ENCODE results near the gene TBC1D24. TPM values are rescaled to one million over a fixed set of nuclear protein-coding genes. Genes with fewer than 3 reads are reported as not detected.

TBC1D24 gene
- total and polyA plus RNA-seq, 9 of the 15 experiments (the other 6 are each of a cell fraction or from before 2014, with no cell fraction given) = 1.7 to 22.6 (median 7.2) TPM

DNA sequence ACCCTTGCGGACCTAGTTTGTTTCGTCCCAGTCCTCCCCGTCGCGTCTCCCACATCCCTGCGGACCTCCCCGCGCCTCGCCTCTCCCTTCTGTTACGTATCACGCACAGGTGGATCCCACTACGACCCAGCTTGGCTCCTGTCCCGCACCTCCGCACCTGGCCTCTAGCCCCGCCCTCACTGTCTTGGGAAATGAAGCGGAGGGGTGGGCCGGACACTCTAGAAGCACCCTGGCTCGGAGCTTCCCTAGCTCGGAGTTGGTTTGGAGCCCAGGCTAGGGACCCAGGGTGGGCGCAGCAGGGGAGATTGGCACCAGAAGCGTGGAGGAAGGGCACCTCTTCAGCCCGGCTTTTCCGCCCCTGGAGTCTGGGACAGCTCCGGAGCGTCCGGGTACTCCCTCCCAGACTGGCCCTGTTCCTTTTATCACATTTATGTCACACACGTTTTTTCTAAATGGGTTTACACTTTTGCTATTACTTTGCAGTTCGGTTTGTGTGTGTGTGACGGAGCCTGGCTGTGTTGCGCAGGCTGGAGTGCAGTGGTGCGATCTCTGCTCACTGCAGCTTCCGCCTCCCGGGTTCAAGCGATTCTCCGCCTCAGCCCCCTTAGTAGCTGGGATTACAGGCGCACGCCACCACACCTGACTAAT lies 57.7 kb downstream of the TBC1D24 start (continued):
- TF ChIP-seq KLF16 (IDR thresholded peaks at IDR 0.05) (no peak), NR1H2 (CRISPR knock-in tag; IDR thresholded peaks at IDR 0.05) (no peak), USF1 (CRISPR knock-in tag; IDR thresholded peaks at IDR 0.05) (no peak), MECOM (CRISPR knock-in tag; IDR thresholded peaks at IDR 0.05) (no peak), EP300 (IDR thresholded peaks at IDR 0.05; ENCODE audit: low read length) (no peak), BCL6 (CRISPR knock-in tag; IDR thresholded peaks at IDR 0.05) (no peak), ZKSCAN1 (IDR thresholded peaks at IDR 0.05; ENCODE audit: low read depth, low read length) (no peak), SOX6 (IDR thresholded peaks at IDR 0.05) (no peak), NRF1 (conservative IDR thresholded peaks at IDR 0.05 in 1 of 2, IDR thresholded peaks at IDR 0.05 in 1 of 2) (peak; percentile 86 to 88), ARID3A (IDR thresholded peaks at IDR 0.05; ENCODE audit: borderline replicate concordance, low read depth, low read length) (no peak), ZNF175 (CRISPR knock-in tag; IDR thresholded peaks at IDR 0.05; ENCODE audit: low read depth) (no peak), PTTG1 (tag; IDR thresholded peaks at IDR 0.05; ENCODE audit: low read depth) (no peak), SAFB (IDR thresholded peaks at IDR 0.05; ENCODE audit: borderline replicate concordance, low read depth, low read length) (no peak), NCOA1 (IDR thresholded peaks at IDR 0.05; ENCODE audit: low read depth) (no peak), HDAC8 (tag; IDR thresholded peaks at IDR 0.05) (no peak), ZNF263 (CRISPR knock-in tag; IDR thresholded peaks at IDR 0.05; ENCODE audit: borderline replicate concordance) (peak; percentile 47; the same call in 1 of the 2 replicates), POLR3G (IDR thresholded peaks at IDR 0.05; ENCODE audit: extremely low read depth, insufficient read length, insufficient replicate concordance) (no peak), KLF1 (tag; IDR thresholded peaks at IDR 0.05) (no peak)
- TF ChIP-seq, protein P1, sequence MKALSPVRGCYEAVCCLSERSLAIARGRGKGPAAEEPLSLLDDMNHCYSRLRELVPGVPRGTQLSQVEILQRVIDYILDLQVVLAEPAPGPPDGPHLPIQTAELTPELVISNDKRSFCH (CRISPR knock-in tag; IDR thresholded peaks at IDR 0.05) = no peak
- TF ChIP-seq, protein P1 (tag; IDR thresholded peaks at IDR 0.05) = 0 out of 2 replicates have a peak, but pooled peaks have one; percentile 31
- TF ChIP-seq, protein P2, sequence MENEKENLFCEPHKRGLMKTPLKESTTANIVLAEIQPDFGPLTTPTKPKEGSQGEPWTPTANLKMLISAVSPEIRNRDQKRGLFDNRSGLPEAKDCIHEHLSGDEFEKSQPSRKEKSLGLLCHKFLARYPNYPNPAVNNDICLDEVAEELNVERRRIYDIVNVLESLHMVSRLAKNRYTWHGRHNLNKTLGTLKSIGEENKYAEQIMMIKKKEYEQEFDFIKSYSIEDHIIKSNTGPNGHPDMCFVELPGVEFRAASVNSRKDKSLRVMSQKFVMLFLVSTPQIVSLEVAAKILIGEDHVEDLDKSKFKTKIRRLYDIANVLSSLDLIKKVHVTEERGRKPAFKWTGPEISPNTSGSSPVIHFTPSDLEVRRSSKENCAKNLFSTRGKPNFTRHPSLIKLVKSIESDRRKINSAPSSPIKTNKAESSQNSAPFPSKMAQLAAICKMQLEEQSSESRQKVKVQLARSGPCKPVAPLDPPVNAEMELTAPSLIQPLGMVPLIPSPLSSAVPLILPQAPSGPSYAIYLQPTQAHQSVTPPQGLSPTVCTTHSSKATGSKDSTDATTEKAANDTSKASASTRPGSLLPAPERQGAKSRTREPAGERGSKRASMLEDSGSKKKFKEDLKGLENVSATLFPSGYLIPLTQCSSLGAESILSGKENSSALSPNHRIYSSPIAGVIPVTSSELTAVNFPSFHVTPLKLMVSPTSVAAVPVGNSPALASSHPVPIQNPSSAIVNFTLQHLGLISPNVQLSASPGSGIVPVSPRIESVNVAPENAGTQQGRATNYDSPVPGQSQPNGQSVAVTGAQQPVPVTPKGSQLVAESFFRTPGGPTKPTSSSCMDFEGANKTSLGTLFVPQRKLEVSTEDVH (IDR thresholded peaks at IDR 0.05; ENCODE audit: low read depth, partially characterized antibody) = no peak
- TF ChIP-seq, protein P3, sequence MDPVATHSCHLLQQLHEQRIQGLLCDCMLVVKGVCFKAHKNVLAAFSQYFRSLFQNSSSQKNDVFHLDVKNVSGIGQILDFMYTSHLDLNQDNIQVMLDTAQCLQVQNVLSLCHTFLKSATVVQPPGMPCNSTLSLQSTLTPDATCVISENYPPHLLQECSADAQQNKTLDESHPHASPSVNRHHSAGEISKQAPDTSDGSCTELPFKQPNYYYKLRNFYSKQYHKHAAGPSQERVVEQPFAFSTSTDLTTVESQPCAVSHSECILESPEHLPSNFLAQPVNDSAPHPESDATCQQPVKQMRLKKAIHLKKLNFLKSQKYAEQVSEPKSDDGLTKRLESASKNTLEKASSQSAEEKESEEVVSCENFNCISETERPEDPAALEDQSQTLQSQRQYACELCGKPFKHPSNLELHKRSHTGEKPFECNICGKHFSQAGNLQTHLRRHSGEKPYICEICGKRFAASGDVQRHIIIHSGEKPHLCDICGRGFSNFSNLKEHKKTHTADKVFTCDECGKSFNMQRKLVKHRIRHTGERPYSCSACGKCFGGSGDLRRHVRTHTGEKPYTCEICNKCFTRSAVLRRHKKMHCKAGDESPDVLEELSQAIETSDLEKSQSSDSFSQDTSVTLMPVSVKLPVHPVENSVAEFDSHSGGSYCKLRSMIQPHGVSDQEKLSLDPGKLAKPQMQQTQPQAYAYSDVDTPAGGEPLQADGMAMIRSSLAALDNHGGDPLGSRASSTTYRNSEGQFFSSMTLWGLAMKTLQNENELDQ (CRISPR knock-in tag; IDR thresholded peaks at IDR 0.05; ENCODE audit: borderline replicate concordance) = no peak
